SK-N-SH (cell line): ENCODE data around the gene SRBD1. TPM values are rescaled to one million over a fixed set of nuclear protein-coding genes. Genes with fewer than 3 reads are reported as not detected.

ENCODE experiments used
- CTCF ChIA-PET: fragments of 300-600, 350-600 bp; formaldehyde crosslinking; extraction: SDS; loops from one replicate; lab custom pipeline; 2021; lab: Yijun Ruan, JAX
- POLR2A ChIA-PET: fragments of 350-600 bp; sonication (Branson Sonifier 250); formaldehyde crosslinking; extraction: SDS; loops from one replicate; lab custom pipeline; 2020; ENCODE audit warnings: antibody characterized with exemption, inconsistent platforms; lab: Yijun Ruan, JAX
- DNase-seq: peaks from one replicate; pipeline ENCODE4 v3.0.0; 2012
- H2AFZ ChIP-seq: fragments of 200-600 bp; sonication (generic); 2 replicates; pipeline ENCODE4 v1.8.1; 2016; ENCODE audit warnings: antibody characterized with exemption, mild to moderate bottlenecking, low read depth
- H3F3A ChIP-seq: fragments of 200-600 bp; sonication (generic); replicated peaks from 2 replicates; pipeline ENCODE3; 2016; ENCODE audit warnings: antibody characterized with exemption, mild to moderate bottlenecking; ENCODE audit not compliant: insufficient read depth
- H3K27ac ChIP-seq, 2 experiments: fragments of 200-500 bp in 1 of 2; fragments of 200-600 bp in 1 of 2; sonication (Bioruptor generic) in 1 of 2; sonication (generic), shearing (Covaris generic) in 1 of 2; 2 replicates each; pipeline versions ENCODE4 v1.5.1 to v1.6.1; 2014 to 2016; ENCODE audit warnings: low read depth in 2 of 2, inconsistent platforms in 1 of 2, low read length in 1 of 2, mild to moderate bottlenecking in 1 of 2, mixed read lengths in 1 of 2
- H3K27me3 ChIP-seq: fragments of 200-600 bp; sonication (generic), shearing (Covaris generic); 2 replicates; pipeline ENCODE4 v1.6.1; 2016; ENCODE audit warnings: mixed run types; ENCODE audit not compliant: insufficient read depth
- H3K36me3 ChIP-seq, 2 experiments: fragments of 200-500 bp in 1 of 2; fragments of 200-600 bp in 1 of 2; sonication (Bioruptor generic) in 1 of 2; sonication (generic) in 1 of 2; replicated peaks in 1 of 2; 2 replicates each; pipeline versions ENCODE3 to v1.5.1; 2014 to 2016; ENCODE audit warnings: low read length in 1 of 2, mild to moderate bottlenecking in 1 of 2; ENCODE audit not compliant: insufficient read depth in 2 of 2, control insufficient read depth in 1 of 2
- H3K4me1 ChIP-seq, 2 experiments: fragments of 200-500 bp in 1 of 2; fragments of 200-600 bp in 1 of 2; sonication (Bioruptor generic) in 1 of 2; sonication (generic), shearing (Covaris generic) in 1 of 2; 2 replicates each; pipeline versions ENCODE4 v1.5.1 to v1.6.1; 2014 to 2016; ENCODE audit warnings: low read depth in 1 of 2, low read length in 1 of 2, mixed run types in 1 of 2; ENCODE audit not compliant: insufficient read depth in 2 of 2, control insufficient read depth in 1 of 2
- H3K4me2 ChIP-seq: fragments of 200-600 bp; sonication (generic), shearing (Covaris generic); 2 replicates; pipeline ENCODE4 v1.6.1; 2017; ENCODE audit warnings: mixed run types
- H3K4me3 ChIP-seq, 2 experiments: fragments of 200-500 bp in 1 of 2; fragments of 200-600 bp in 1 of 2; sonication (Bioruptor generic) in 1 of 2; sonication (generic), shearing (Covaris generic) in 1 of 2; 2 replicates each; pipeline versions ENCODE4 v1.5.1 to v1.8.1; 2014 to 2016; ENCODE audit warnings: low read depth in 2 of 2, inconsistent platforms in 1 of 2, low read length in 1 of 2, mild to moderate bottlenecking in 1 of 2, mixed read lengths in 1 of 2, moderate library complexity in 1 of 2
- H3K79me2 ChIP-seq: fragments of 200-600 bp; sonication (generic); 2 replicates; pipeline ENCODE4 v1.8.1; 2017; ENCODE audit warnings: mild to moderate bottlenecking; ENCODE audit not compliant: insufficient read depth
- H3K9ac ChIP-seq: fragments of 200-600 bp; sonication (generic); 2 replicates; pipeline ENCODE4 v1.6.1; 2017; ENCODE audit warnings: mixed run types
- H3K9me2 ChIP-seq: fragments of 200-600 bp; sonication (generic); 2 replicates; pipeline ENCODE4 v1.6.1; 2017; ENCODE audit warnings: mixed run types
- H3K9me3 ChIP-seq: fragments of 200-600 bp; sonication (generic); 2 replicates; pipeline ENCODE4 v1.6.1; 2017; ENCODE audit warnings: mixed run types, mild to moderate bottlenecking, moderate library complexity
- H4K20me1 ChIP-seq: fragments of 200-600 bp; sonication (generic); 2 replicates; pipeline ENCODE4 v1.6.1; 2017; ENCODE audit warnings: mild to moderate bottlenecking, mixed run types; ENCODE audit not compliant: insufficient read depth
- CHD2 ChIP-seq: fragments of 150-350 bp; IDR thresholded peaks from 2 replicates; pipeline ENCODE4 v1.6.1; 2018; ENCODE audit warnings: low read length; ENCODE audit not compliant: partially characterized antibody
- CTCF ChIP-seq: fragments of 200-600 bp; sonication (generic); IDR thresholded peaks from 2 replicates; pipeline ENCODE4 v1.6.1; 2017; ENCODE audit warnings: antibody characterized with exemption, mild to moderate bottlenecking, moderate library complexity
- EP300 ChIP-seq, 2 experiments: IDR thresholded peaks; 2 replicates each; pipeline versions ENCODE4 v1.4.0 to v1.6.1; 2012; ENCODE audit warnings: borderline replicate concordance in 1 of 2, low read depth in 1 of 2, low read length in 1 of 2
- FOXJ3 ChIP-seq: sonication (generic); formaldehyde crosslinking; IDR thresholded peaks from 2 replicates; pipeline ENCODE4 v1.5.1; 2020; ENCODE audit warnings: mild to moderate bottlenecking, missing genetic modification reagents
- FOXM1 ChIP-seq: IDR thresholded peaks from 2 replicates; pipeline ENCODE4 v1.4.0; 2012; ENCODE audit warnings: low read depth, mild to moderate bottlenecking
- JUND ChIP-seq: IDR thresholded peaks from 2 replicates; pipeline ENCODE4 v1.4.0; 2012
- MEF2A ChIP-seq: IDR thresholded peaks from 2 replicates; pipeline ENCODE4 v1.4.0; 2012; ENCODE audit warnings: low read depth, borderline replicate concordance
- MXI1 ChIP-seq: IDR thresholded peaks from 2 replicates; pipeline ENCODE4 v1.6.1; 2012; ENCODE audit warnings: mild to moderate bottlenecking, low read depth, low read length, improper control_type of control experiment
- NFIC ChIP-seq: IDR thresholded peaks from 2 replicates; pipeline ENCODE4 v1.4.0; 2012; ENCODE audit warnings: borderline replicate concordance
- NRF1 ChIP-seq: IDR thresholded peaks from 2 replicates; pipeline ENCODE4 v1.6.1; 2012; ENCODE audit warnings: low read depth, mild to moderate bottlenecking, low read length
- PBX3 ChIP-seq: IDR thresholded peaks from 2 replicates; pipeline ENCODE4; 2012
- RAD21 ChIP-seq: IDR thresholded peaks from 2 replicates; pipeline ENCODE4 v1.6.1; 2012; ENCODE audit warnings: mild to moderate bottlenecking, low read length
- RCOR1 ChIP-seq: fragments of 150-350 bp; IDR thresholded peaks from 2 replicates; pipeline ENCODE4 v1.6.1; 2017; ENCODE audit warnings: antibody characterized with exemption, low read length
- RFX5 ChIP-seq: IDR thresholded peaks from 2 replicates; pipeline ENCODE4 v1.6.1; 2012; ENCODE audit warnings: mild to moderate bottlenecking, improper control_type of control experiment, low read length
- SIN3A ChIP-seq: IDR thresholded peaks from 2 replicates; pipeline ENCODE4 v1.6.1; 2012; ENCODE audit warnings: low read depth, mild to moderate bottlenecking, low read length, moderate library complexity, borderline replicate concordance
- SMC3 ChIP-seq: IDR thresholded peaks from 2 replicates; pipeline ENCODE4 v1.6.1; 2012; ENCODE audit warnings: low read depth, low read length, improper control_type of control experiment
- TAF1 ChIP-seq: IDR thresholded peaks from 2 replicates; pipeline ENCODE4 v1.6.1; 2012; ENCODE audit warnings: low read depth, mild to moderate bottlenecking, low read length, moderate library complexity, borderline replicate concordance
- TEAD4 ChIP-seq: IDR thresholded peaks from 2 replicates; pipeline ENCODE4 v1.4.0; 2012; ENCODE audit warnings: mild to moderate bottlenecking, borderline replicate concordance; ENCODE audit not compliant: insufficient read depth
- USF1 ChIP-seq: IDR thresholded peaks from 2 replicates; pipeline ENCODE4 v1.4.0; 2012; ENCODE audit warnings: low read depth, borderline replicate concordance
- WGBS: methylation state at CpG from one replicate; pipeline ENCODE4 v1.1.6; 2017; ENCODE audit warnings: low lambda C conversion rate; 5-methylcytosine and 5-hydroxymethylcytosine counted together
- polyA plus RNA-seq, 3 experiments: library from polyadenylated mRNA; depleted of rRNA; stranded (reverse); fragments of >200 nt; gene quantifications; 2 replicates each; pipeline ENCODE4 v1.2.3, GENCODE V29; 2012

SRBD1 gene
- polyA plus RNA-seq, 1 of the 3 experiments (the other 2 are of a cell fraction), result 3.2 TPM

- no peaks in the 10 kb centered on the region for H4K20me1 ChIP-seq
- DNase-seq, result no peak
- no peak for TF ChIP-seq PBX3
- no peak for TF ChIP-seq NRF1
- no peak for TF ChIP-seq FOXJ3 (CRISPR knock-in tag)
- TF ChIP-seq TEAD4, result no peak
- no peak for TF ChIP-seq FOXM1
- TF ChIP-seq RCOR1, result no peak
- no peak for TF ChIP-seq USF1
- no peak for TF ChIP-seq RAD21
- no peak for TF ChIP-seq CHD2
- TF ChIP-seq MEF2A, result no peak
- TF ChIP-seq NFIC, result no peak
- no peak for TF ChIP-seq MXI1
- TF ChIP-seq SIN3A, result no peak
- TF ChIP-seq JUND, result no peak
- TF ChIP-seq EP300 (IDR thresholded peaks at IDR 0.05; ENCODE audit: borderline replicate concordance in 1 of 2, low read depth in 1 of 2, low read length in 1 of 2), result no peak
- TF ChIP-seq SMC3, result no peak
- TF ChIP-seq TAF1, result no peak
- TF ChIP-seq CTCF, result no peak
- TF ChIP-seq RFX5, result no peak
- CTCF ChIA-PET, result interaction anchor here (1.1 to 3.3 kb wide), 7 partner anchors 14 to 529 kb away, joined by 3 to 21 read pairs (median 6); no protein-coding TSS in a partner anchor
- no peak overlapping the region for H3K4me3 ChIP-seq
- peaks cover 4% of the 10 kb centered on the region for H3F3A ChIP-seq
- H3K9ac ChIP-seq, result no peak overlapping the region
- no peaks in the 10 kb centered on the region for H3K9me3 ChIP-seq
- H3K27ac ChIP-seq, result no peak overlapping the region
- H3K4me1 ChIP-seq, result no peaks in the 10 kb centered on the region; a peak in 2 of 4 replicates
- POLR2A ChIA-PET, result interaction anchor here (1.1 kb wide), 1 partner anchor 10 kb away, joined by 4 read pairs; no protein-coding TSS in a partner anchor
- H3K36me3 ChIP-seq, result peaks cover 8 to 13% of the 10 kb centered on the region in 2 experiments
- WGBS, result 83% methylated on average over 9 of the region's 9 CpGs
- no peak overlapping the region for H2AFZ ChIP-seq
- H3K9me2 ChIP-seq, result no peaks in the 10 kb centered on the region
- no peaks in the 10 kb centered on the region for H3K27me3 ChIP-seq
- no peak overlapping the region for H3K4me2 ChIP-seq
- H3K79me2 ChIP-seq, result no peaks in the 10 kb centered on the region
Measured at GRCh38 chr2:45510701-45511420, 100.2 kb downstream of the SRBD1 start.
